Measurements from ENCODE around the gene TFDP1.
"Not testable (repeated sequence)": the region's sequence is repeated elsewhere in the genome, so short reads cannot be mapped to it uniquely, and the experiment has no call there.

TFDP1 gene

DNA sequence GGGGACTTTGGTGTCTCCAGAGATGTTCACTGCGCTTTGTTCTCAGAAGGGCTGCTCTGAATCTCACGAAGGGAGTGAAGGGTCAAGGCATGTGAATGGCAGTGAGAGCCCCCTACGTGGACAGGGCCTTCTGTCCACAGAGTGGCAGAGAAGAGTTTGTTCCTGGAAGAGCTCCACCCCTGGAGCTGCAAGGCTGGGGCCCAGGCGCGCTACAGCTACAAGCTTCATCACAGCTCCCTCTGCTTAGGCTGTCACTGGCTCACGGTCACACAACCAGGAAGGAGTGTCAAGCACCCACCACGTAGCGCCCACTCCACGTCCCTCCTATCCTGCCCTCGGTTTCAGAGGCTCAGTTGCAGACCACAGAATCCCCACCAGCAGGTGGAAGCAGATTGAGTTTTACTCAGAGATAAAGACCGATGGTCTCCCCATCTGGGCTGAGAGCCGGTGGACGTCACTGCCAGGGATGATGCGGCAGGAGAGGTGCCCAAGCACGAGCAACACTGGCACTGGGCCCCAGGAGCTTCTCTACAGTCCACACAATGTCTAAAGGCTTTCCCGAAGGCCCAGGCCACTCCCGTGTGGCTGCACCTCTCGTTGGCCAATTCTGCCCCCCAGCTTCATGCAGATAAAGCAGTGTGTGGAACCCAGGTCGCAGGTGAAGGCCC is 23.0 kb upstream of the TFDP1 start:
- no peak overlapping the region for H3K4me3 ChIP-seq (ENCODE audit: low read length)
- DNase-seq (ENCODE audit: low read depth), result no peak
- TF ChIP-seq, protein P1, sequence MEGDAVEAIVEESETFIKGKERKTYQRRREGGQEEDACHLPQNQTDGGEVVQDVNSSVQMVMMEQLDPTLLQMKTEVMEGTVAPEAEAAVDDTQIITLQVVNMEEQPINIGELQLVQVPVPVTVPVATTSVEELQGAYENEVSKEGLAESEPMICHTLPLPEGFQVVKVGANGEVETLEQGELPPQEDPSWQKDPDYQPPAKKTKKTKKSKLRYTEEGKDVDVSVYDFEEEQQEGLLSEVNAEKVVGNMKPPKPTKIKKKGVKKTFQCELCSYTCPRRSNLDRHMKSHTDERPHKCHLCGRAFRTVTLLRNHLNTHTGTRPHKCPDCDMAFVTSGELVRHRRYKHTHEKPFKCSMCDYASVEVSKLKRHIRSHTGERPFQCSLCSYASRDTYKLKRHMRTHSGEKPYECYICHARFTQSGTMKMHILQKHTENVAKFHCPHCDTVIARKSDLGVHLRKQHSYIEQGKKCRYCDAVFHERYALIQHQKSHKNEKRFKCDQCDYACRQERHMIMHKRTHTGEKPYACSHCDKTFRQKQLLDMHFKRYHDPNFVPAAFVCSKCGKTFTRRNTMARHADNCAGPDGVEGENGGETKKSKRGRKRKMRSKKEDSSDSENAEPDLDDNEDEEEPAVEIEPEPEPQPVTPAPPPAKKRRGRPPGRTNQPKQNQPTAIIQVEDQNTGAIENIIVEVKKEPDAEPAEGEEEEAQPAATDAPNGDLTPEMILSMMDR (conservative IDR thresholded peaks at IDR 0.05; ENCODE audit: low read length), result no peak

- TF ChIP-seq, protein P1 (conservative IDR thresholded peaks at IDR 0.05; ENCODE audit: low read length), result peak; percentile 82
- no peak overlapping the region for H3K4me3 ChIP-seq (ENCODE audit: low read length)
- peak; percentile 75 for DNase-seq (ENCODE audit: low read depth)
Measured at GRCh38 chr13:113562085-113562749, 22.3 kb upstream of the TFDP1 start.

DNA sequence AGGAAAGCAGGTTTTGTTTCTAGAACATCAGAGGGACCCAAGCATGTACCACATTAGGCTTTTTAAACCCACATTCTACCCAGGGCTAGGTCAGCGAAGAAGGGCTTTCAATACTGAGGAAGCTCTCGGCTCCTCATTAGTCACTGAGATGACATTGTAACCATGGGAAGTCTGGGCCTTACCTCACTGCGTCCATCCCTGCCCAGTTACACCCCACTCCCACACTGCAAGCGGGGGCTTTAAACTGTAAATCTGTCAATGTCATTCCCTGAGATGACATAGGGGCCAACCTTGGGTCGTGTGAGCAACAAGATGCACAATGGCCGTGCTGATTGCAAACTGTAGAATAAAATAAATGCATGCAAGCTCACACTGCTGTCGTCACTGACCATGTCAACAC is 21.7 kb upstream of the TFDP1 start:
- no peak for DNase-seq (ENCODE audit: low read depth)
- TF ChIP-seq, protein P1 (conservative IDR thresholded peaks at IDR 0.05; ENCODE audit: low read length), result no peak
- no peak overlapping the region for H3K4me3 ChIP-seq (ENCODE audit: low read length)

DNA sequence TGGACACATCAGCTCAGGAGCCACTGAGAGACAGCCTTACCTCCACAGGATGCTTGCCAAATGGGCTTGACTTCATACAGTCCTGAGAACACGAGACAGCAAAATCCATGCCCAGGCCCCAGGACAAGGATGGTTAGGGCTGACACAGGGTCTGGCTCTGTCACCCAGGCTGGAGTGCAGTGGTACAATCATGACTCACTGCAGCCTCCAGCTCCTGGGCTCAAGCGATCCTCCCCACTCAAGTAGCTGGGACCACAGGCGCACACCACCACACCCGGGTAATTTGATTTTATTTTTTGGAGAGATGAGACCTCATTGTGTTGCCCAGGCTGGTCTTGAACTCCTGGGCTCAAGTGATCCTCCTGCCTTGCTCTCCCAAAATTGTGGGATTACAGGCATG is 21.0 kb upstream of the TFDP1 start:
- not testable (repeated sequence) for DNase-seq (ENCODE audit: low read depth); H3K4me3 ChIP-seq (ENCODE audit: low read length)

DNA sequence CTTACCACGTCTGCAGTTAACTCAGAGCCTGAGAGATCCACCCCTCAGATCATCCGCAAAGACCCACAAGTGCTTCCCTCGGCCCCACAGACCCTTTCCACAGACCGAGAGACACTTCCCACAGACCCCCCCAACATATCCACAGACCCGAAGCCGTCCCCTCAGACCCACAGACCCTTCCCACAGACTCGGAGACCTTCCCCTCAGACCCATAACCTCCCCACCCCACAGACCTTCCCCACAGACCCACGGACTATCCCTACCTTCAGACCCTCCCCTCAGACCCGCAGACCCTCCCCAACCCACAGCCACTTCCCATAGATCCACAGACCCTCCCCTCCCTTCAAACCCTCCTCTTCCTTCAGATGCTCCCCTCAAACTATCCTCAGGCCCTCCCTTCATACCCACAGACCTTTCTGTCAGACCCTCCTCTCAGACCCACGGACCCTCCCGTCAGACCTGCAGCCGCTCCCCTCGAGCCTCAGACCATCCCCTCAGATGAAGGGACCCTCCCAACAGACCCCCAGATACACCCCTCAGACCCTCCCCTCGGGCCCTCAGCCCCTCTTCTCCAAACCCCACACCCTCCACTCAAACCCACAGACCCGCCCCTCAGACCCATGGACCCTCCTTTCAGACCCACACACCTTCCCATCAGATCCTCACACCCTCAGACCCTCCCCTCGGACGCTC is 20.1 kb upstream of the TFDP1 start:
- DNase-seq (ENCODE audit: low read depth), result no peak
- H3K4me3 ChIP-seq (ENCODE audit: low read length), result no peak overlapping the region
- TF ChIP-seq, protein P1 (conservative IDR thresholded peaks at IDR 0.05; ENCODE audit: low read length), result no peak

- TF ChIP-seq, protein P1 (conservative IDR thresholded peaks at IDR 0.05; ENCODE audit: low read length), result no peak
- no peak for DNase-seq (ENCODE audit: low read depth)
- H3K4me3 ChIP-seq (ENCODE audit: low read length), result no peak overlapping the region
Measured at GRCh38 chr13:113565526-113566226, 18.9 kb upstream of the TFDP1 start.

DNA sequence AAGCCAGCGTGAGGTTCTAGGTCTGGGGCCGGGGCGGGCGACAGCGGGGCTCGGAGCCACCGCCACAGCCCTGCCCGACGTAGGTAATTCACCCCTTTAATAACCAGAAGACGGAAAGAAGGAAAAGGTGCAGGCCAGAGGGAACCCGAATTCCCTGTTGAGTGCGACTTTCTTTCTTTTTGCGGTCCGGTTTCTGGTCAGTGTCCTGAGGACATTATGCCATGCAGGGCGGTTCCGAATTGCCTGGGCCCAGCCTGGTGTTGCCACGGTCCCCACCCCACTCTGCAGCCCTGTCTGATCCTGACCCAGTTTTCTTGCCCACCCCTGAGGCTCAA is 18.4 kb upstream of the TFDP1 start:
- TF ChIP-seq, protein P1 (conservative IDR thresholded peaks at IDR 0.05; ENCODE audit: low read length), result no peak
- no peak overlapping the region for H3K4me3 ChIP-seq (ENCODE audit: low read length)
- DNase-seq (ENCODE audit: low read depth), result no peak

All from AG10803 (cell line).